ENCODE measurements around the gene SLC8A3. TPM values are rescaled to one million over a fixed set of nuclear protein-coding genes. Genes with fewer than 3 reads are reported as not detected.

Gene SLC8A3
- total RNA-seq, 1 donor from 2014 or later = 0.12 TPM

DNA sequence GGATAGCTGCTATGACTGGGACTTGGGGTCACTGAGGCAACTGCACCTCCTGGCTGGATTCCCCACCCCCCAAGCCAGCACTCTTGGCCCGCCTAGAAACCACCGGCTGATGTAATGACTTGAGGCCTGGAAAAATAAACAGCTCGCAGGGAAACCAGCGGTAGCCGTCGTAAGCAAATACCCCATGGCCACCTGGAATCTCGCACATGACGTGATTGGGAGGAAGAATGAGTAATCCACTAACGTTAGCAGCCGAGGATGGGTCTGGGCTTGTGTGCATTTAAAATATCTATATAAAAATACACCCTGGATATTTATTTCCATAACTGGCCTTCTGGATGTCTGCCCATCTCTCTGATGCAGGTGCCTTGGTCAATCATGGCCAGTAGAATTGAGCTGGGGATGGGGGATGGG lies 189.5 kb downstream of the SLC8A3 start:
- H3K4me3 ChIP-seq (ENCODE audit: low read depth, low read length) = no peak overlapping the region
- DNase-seq (ENCODE audit: low read depth) = no peak
- TF ChIP-seq, protein P1, sequence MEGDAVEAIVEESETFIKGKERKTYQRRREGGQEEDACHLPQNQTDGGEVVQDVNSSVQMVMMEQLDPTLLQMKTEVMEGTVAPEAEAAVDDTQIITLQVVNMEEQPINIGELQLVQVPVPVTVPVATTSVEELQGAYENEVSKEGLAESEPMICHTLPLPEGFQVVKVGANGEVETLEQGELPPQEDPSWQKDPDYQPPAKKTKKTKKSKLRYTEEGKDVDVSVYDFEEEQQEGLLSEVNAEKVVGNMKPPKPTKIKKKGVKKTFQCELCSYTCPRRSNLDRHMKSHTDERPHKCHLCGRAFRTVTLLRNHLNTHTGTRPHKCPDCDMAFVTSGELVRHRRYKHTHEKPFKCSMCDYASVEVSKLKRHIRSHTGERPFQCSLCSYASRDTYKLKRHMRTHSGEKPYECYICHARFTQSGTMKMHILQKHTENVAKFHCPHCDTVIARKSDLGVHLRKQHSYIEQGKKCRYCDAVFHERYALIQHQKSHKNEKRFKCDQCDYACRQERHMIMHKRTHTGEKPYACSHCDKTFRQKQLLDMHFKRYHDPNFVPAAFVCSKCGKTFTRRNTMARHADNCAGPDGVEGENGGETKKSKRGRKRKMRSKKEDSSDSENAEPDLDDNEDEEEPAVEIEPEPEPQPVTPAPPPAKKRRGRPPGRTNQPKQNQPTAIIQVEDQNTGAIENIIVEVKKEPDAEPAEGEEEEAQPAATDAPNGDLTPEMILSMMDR (conservative IDR thresholded peaks at IDR 0.05; ENCODE audit: low read depth, low read length) = no peak

DNA sequence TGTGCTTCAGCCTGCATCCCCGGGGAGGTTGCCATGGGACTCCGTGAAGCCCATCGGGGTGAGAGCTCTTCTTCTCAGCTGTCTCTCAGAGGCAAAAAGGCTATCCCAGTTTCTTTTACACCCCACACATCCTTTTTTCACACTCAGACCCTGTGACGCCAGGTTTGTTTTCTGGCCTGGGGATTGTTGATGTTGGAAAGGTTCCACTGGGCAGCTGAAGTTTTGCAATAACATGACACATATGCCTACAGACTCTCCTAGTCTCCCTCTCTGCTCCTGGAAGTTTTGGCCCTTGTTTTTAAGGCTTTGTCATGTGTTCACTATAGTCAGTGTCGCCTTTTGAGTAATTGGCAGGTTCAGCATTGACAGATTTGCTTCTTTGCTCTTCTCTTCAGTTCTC lies 190.9 kb downstream of the SLC8A3 start:
- no peak overlapping the region for H3K4me3 ChIP-seq (ENCODE audit: low read depth, low read length)
- TF ChIP-seq, protein P1 (conservative IDR thresholded peaks at IDR 0.05; ENCODE audit: low read depth, low read length) = no peak
- DNase-seq (ENCODE audit: low read depth) = peak; percentile 70

DNA sequence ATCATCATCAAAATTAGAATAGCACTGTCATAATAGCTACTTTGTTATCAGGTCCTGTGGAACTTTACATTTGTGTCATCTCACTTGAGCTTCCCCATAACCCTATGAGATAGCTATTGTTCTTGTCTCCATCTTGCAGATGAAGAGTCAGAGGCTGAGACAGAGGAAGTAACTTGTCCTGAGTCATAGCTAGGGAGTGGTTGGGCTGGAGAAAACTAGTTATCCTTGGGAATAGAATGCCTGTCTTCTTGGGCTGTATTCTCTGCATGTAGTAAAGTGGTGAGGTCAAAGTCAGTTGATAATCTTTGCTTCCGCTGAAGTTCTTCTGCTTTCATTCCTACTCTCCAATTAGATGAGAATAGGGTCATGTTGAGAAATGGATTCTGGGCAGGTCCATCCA lies 192.5 kb downstream of the SLC8A3 start:
- no peak overlapping the region for H3K4me3 ChIP-seq (ENCODE audit: low read depth, low read length)
- TF ChIP-seq, protein P1 (conservative IDR thresholded peaks at IDR 0.05; ENCODE audit: low read depth, low read length) = no peak
- DNase-seq (ENCODE audit: low read depth) = no peak

Other genes with a start within 250 kb of the SLC8A3 start
- 39.8 and 41.8 TPM in 2 replicates for gene COX16, start 170.7 kb upstream of the SLC8A3 start, total RNA-seq
- gene SYNJ2BP, start 228.1 kb upstream of the SLC8A3 start, total RNA-seq = 10.7 and 13.1 TPM in 2 replicates